ENCODE measurements around the gene FAM20C. TPM values are rescaled to one million over a fixed set of nuclear protein-coding genes. Genes with fewer than 3 reads are reported as not detected.

FAM20C gene
- total RNA-seq, 2 experiments from 2014 or later = not detected

DNA sequence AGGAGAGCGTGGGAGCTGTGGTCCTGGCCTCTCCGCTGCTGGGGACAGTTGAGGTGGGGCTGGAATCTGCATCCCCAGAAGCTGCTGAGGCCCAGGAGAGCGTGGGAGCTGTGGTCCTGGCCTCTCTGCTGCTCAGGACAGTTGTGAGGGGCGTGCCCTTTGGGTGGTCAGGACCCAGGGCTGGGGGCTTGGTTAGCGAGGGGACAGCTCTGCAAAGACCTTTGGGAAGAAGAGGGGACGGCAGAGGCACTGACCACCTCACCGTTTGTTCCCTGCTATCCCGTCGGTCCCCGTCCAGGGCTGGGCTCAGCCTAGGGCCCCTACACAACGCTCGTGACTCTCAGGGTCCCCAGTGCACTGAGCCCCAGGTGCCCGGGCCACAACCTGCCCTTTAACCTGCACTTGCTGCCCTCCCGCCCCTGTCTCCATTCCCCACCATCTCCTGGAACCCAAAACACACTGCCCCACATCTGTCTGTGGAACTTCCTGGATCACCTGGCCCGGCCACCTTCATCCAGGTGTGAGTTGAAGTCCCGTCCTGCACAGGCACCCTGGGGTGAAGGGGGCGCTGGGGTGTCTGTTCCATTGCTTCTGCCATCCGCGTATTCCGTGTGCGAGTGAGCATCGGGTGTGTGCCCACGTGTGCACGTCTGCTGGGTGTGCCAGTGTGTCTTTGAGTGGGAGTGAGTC is 111.7 kb downstream of the FAM20C start:
- no peak overlapping the region for H3K27ac ChIP-seq (ENCODE audit: low read depth, low read length, poor library complexity, severe bottlenecking)
- H3K9me3 ChIP-seq (ENCODE audit: low read length) = no peaks in the 10 kb centered on the region
- intact Hi-C loops (cut with micrococcal nuclease; ENCODE audit: unreplicated experiment) = no loop called here
- no peak for DNase-seq (ENCODE audit: low spot score)
- H3K4me2 ChIP-seq (ENCODE audit: low read length) = no peak overlapping the region
- no peak overlapping the region for H3K4me3 ChIP-seq (ENCODE audit: low read depth, low read length, poor library complexity, severe bottlenecking)
- H2AFZ ChIP-seq (ENCODE audit: low read length) = no peak overlapping the region
- TF ChIP-seq EZH2phosphoT487 (IDR thresholded peaks at IDR 0.05; ENCODE audit: borderline replicate concordance, low read depth, low read length) = no peak
- no peak for TF ChIP-seq CTCF (conservative IDR thresholded peaks at IDR 0.05; ENCODE audit: low read length)
- H4K20me1 ChIP-seq (ENCODE audit: insufficient read depth, low read length) = no peaks in the 10 kb centered on the region
- POLR2A ChIA-PET = interaction anchor here (0.8 kb wide), 1 partner anchor 457 kb away, joined by 3 read pairs; no protein-coding TSS in a partner anchor
- BruUV-seq (replicated peaks) = no TSS peak
- H3K36me3 ChIP-seq (ENCODE audit: insufficient read depth, low read length) = no peaks in the 10 kb centered on the region
- CTCF ChIA-PET (ENCODE audit: unreplicated experiment) = no interaction called here
- H3K79me2 ChIP-seq (ENCODE audit: insufficient read depth, low read depth, low read length) = no peaks in the 10 kb centered on the region
- H3K9me2 ChIP-seq (ENCODE audit: insufficient read depth, low read length) = no peaks in the 10 kb centered on the region
- no peaks in the 10 kb centered on the region for H3K4me1 ChIP-seq (ENCODE audit: insufficient read depth, low read length, poor library complexity, severe bottlenecking)

DNA sequence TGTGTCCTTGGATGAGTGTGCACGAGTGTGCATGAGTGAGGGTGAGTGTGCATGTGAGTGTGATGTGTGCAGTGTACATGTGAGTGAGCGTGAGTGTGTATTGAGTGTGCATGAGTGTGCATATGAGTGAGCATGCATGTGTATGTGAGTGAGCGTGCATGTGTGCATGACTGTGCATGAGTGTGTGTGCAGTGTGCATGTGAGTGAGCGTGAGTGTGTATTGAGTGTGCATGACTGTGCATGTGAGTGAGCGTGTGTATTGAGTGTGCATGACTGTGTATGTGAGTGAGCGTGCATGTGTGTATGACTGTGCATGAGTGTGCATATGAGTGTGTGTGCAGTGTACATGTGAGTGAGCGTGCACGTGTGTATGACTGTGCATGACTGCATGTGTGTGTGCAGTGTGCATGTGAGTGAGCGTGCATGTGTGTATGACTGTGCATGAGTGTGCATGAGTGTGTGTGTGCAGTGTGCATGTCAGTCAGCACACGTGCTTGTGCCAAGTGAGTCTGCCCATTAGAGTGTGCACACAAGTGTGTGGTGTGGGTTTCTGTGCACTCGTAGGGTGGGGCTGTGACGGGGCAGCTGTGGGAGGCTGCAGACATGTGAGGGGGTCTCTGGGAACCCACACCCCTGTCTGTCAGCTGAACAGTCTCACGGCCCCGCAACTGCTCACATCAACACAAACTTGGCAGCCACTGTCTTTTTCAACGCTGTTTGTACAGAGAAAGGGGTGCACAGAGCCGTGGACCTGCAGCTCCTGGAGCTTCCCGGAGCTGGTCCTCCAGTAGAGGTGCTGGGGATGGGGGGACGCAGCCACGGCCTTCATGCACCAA is 112.4 kb downstream of the FAM20C start:
- H3K27ac ChIP-seq (ENCODE audit: low read depth, low read length, poor library complexity, severe bottlenecking) = no peak overlapping the region
- ChIA-PET CTCF (ENCODE audit: unreplicated experiment) (no interaction called here), POLR2A (no interaction called here)
- H3K4me1 ChIP-seq (ENCODE audit: insufficient read depth, low read length, poor library complexity, severe bottlenecking) = no peaks in the 10 kb centered on the region
- no TSS peak for BruUV-seq (replicated peaks)
- intact Hi-C loops (cut with micrococcal nuclease; ENCODE audit: unreplicated experiment) = no loop called here
- no peaks in the 10 kb centered on the region for H3K36me3 ChIP-seq (ENCODE audit: insufficient read depth, low read length)
- H2AFZ ChIP-seq (ENCODE audit: low read length) = no peak overlapping the region
- H3K4me2 ChIP-seq (ENCODE audit: low read length) = no peak overlapping the region
- H3K4me3 ChIP-seq (ENCODE audit: low read depth, low read length, poor library complexity, severe bottlenecking) = no peak overlapping the region
- no peaks in the 10 kb centered on the region for H3K9me2 ChIP-seq (ENCODE audit: insufficient read depth, low read length)
- DNase-seq (ENCODE audit: low spot score) = no peak
- H3K9me3 ChIP-seq (ENCODE audit: low read length) = no peaks in the 10 kb centered on the region
- TF ChIP-seq EZH2phosphoT487 (IDR thresholded peaks at IDR 0.05; ENCODE audit: borderline replicate concordance, low read depth, low read length) = no peak
- no peaks in the 10 kb centered on the region for H4K20me1 ChIP-seq (ENCODE audit: insufficient read depth, low read length)
- H3K79me2 ChIP-seq (ENCODE audit: insufficient read depth, low read depth, low read length) = no peaks in the 10 kb centered on the region

DNA sequence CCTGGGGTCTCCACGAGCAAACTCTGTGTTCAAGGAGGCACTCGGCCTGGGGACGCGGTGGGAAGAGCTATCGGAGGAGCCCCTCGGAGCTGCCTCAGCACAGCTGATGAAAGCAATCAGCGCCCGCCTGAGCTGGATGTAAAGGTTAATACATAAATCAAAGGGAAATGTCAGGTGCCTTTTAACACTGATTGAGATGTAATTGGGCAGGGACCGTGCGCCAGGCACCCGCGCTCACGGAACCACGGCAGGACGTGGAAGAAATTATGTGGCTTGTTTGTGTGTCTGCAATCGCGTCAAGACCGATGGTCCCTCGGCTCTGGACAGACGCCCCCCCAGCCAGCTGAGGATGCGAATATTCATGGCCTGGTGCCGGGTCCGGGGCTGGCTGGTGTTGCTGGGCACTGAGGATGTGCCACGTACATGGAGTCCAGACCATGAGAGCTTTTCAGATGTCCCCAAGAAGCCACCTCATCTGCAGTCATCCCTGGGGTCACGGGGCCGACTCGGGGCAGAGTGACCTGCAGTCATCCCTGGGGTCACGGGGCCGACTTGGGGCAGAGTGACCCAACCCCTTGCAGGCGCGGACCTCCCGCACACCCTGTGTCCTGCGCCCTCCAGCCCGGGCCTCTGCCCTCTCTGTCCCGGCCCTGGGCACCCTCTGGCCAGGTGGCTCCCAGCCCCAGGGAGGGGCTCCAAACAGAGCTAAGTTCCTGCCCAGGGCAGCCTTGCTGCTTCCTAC is 113.2 kb downstream of the FAM20C start:
- BruUV-seq (replicated peaks) = no TSS peak
- TF ChIP-seq EZH2phosphoT487 (IDR thresholded peaks at IDR 0.05; ENCODE audit: borderline replicate concordance, low read depth, low read length) = no peak
- TF ChIP-seq CTCF (conservative IDR thresholded peaks at IDR 0.05; ENCODE audit: low read length) = no peak
- POLR2A ChIA-PET = no interaction called here

More for the DNA sequence above, 113.2 kb downstream of the FAM20C start:
- H3K27ac ChIP-seq (ENCODE audit: low read depth, low read length, poor library complexity, severe bottlenecking) = no peak overlapping the region
- no peak overlapping the region for H3K4me3 ChIP-seq (ENCODE audit: low read depth, low read length, poor library complexity, severe bottlenecking)
- DNase-seq (ENCODE audit: low spot score) = no peak
- H3K79me2 ChIP-seq (ENCODE audit: insufficient read depth, low read depth, low read length) = no peaks in the 10 kb centered on the region
- no peak overlapping the region for H3K4me2 ChIP-seq (ENCODE audit: low read length)
- H3K9me2 ChIP-seq (ENCODE audit: insufficient read depth, low read length) = no peaks in the 10 kb centered on the region
- no peaks in the 10 kb centered on the region for H4K20me1 ChIP-seq (ENCODE audit: insufficient read depth, low read length)
- H3K36me3 ChIP-seq (ENCODE audit: insufficient read depth, low read length) = no peaks in the 10 kb centered on the region
- no peak overlapping the region for H2AFZ ChIP-seq (ENCODE audit: low read length)
- intact Hi-C loops (cut with micrococcal nuclease; ENCODE audit: unreplicated experiment) = no loop called here
- no peaks in the 10 kb centered on the region for H3K4me1 ChIP-seq (ENCODE audit: insufficient read depth, low read length, poor library complexity, severe bottlenecking)
- CTCF ChIA-PET (ENCODE audit: unreplicated experiment) = no interaction called here
- H3K9me3 ChIP-seq (ENCODE audit: low read length) = no peaks in the 10 kb centered on the region
